Brain microvascular endothelial cell (primary cell): ENCODE data around the gene EZR.
"Not testable (repeated sequence)": the region's sequence is repeated elsewhere in the genome, so short reads cannot be mapped to it uniquely, and the experiment has no call there.

Experiments used
- DNase-seq: peaks from one replicate; pipeline ENCODE4 v3.0.0-alpha.2; 2020
- H3K27ac ChIP-seq: fragments of 250-450 bp; sonication (Bioruptor Pico); 2 replicates; pipeline ENCODE4 v1.5.1; 2020; ENCODE audit warnings: mild to moderate bottlenecking, moderate library complexity
- H3K27me3 ChIP-seq: fragments of 250-450 bp; sonication (Bioruptor Pico); replicated peaks from 2 replicates; pipeline ENCODE4 v1.5.1; 2020; ENCODE audit warnings: mild to moderate bottlenecking
- H3K36me3 ChIP-seq: fragments of 250-450 bp; sonication (Bioruptor Pico); replicated peaks from 2 replicates; pipeline ENCODE4 v1.5.1; 2020; ENCODE audit warnings: mild to moderate bottlenecking
- H3K4me3 ChIP-seq: 2 replicates; pipeline ENCODE4 v1.5.1; 2011; ENCODE audit warnings: low read depth, mild to moderate bottlenecking, control low read depth, low read length, moderate library complexity
- CTCF ChIP-seq: IDR thresholded peaks from 2 replicates; pipeline ENCODE4 v1.5.1; 2011; ENCODE audit warnings: low read depth, mild to moderate bottlenecking, moderate library complexity, low read length, control low read depth, inconsistent platforms; ENCODE audit errors: missing control alignments
- in situ Hi-C: cut with HindIII; loops from 2 replicates; pipeline ENCODE4 v1.10.0; 2017; ENCODE audit warnings: low sequenced_read_pairs, low pct_ligation_motif_present

The EZR gene

GRCh38 chr6:158834675-158835385 is 15.7 kb upstream of the EZR start:
- no peak for TF ChIP-seq CTCF

GRCh38 chr6:158832807-158833206 is 13.6 kb upstream of the EZR start:
- H3K27ac ChIP-seq, H3K36me3 ChIP-seq, in situ Hi-C loops, DNase-seq, H3K4me3 ChIP-seq, H3K27me3 ChIP-seq: not testable (repeated sequence)

More at GRCh38 chr6:158834675-158835385, 15.7 kb upstream of the EZR start:
- Histone ChIP-seq H3K27ac (no peak overlapping the region), H3K4me3 (no peak overlapping the region), H3K27me3 (no peaks in the 10 kb centered on the region), H3K36me3 (no peaks in the 10 kb centered on the region)
- in situ Hi-C loops = no loop called here
- no peak for DNase-seq

- DNase-seq = no peak
- in situ Hi-C loops = no loop called here
- Histone ChIP-seq H3K27ac (no peak overlapping the region), H3K4me3 (no peak overlapping the region), H3K27me3 (no peaks in the 10 kb centered on the region), H3K36me3 (no peaks in the 10 kb centered on the region)
- no peak for TF ChIP-seq CTCF
These were observed 12.9 kb upstream of the EZR start for GRCh38 chr6:158832026-158832425.

GRCh38 chr6:158831571-158831970 is 12.4 kb upstream of the EZR start:
- no peak overlapping the region for H3K4me3 ChIP-seq
- in situ Hi-C loops = no loop called here
- no peaks in the 10 kb centered on the region for H3K36me3 ChIP-seq
- H3K27me3 ChIP-seq = no peaks in the 10 kb centered on the region
- H3K27ac ChIP-seq = no peak overlapping the region
- DNase-seq = no peak
- TF ChIP-seq CTCF = no peak

GRCh38 chr6:158830736-158831135 is 11.6 kb upstream of the EZR start:
- no peak overlapping the region for H3K4me3 ChIP-seq
- H3K36me3 ChIP-seq = no peaks in the 10 kb centered on the region
- TF ChIP-seq CTCF = no peak
- H3K27ac ChIP-seq = no peak overlapping the region
- DNase-seq = no peak
- in situ Hi-C loops = no loop called here
- no peaks in the 10 kb centered on the region for H3K27me3 ChIP-seq

GRCh38 chr6:158828807-158829206 is 9.6 kb upstream of the EZR start:
- no peak overlapping the region for H3K4me3 ChIP-seq
- no peaks in the 10 kb centered on the region for H3K27me3 ChIP-seq
- DNase-seq = no peak
- TF ChIP-seq CTCF = no peak
- no peaks in the 10 kb centered on the region for H3K36me3 ChIP-seq
- in situ Hi-C loops = no loop called here
- H3K27ac ChIP-seq = no peak overlapping the region
